Activated CD8-positive, alpha-beta memory T cell treated with anti-CD3 and anti-CD28 coated beads for 36 hours (primary cell): ENCODE measurements around the gene NUBP1. TPM values are rescaled to one million over a fixed set of nuclear protein-coding genes. Genes with fewer than 3 reads are reported as not detected.
"Not testable (repeated sequence)": the region's sequence is repeated elsewhere in the genome, so short reads cannot be mapped to it uniquely, and the experiment has no call there.

ENCODE experiments used
- CTCF ChIA-PET: fragments of 350-600 bp; sonication (Branson Sonifier 250); formaldehyde crosslinking; loops from one replicate; lab custom pipeline; 2021; ENCODE audit warnings: antibody characterized with exemption; lab: Charles Lee
- POLR2A ChIA-PET: fragments of 350-600 bp; sonication (Branson Sonifier 250); formaldehyde crosslinking; loops from one replicate; lab custom pipeline; 2021; ENCODE audit warnings: antibody characterized with exemption; lab: Charles Lee
- total RNA-seq, 2 experiments: library from RNA; stranded (reverse); gene quantifications; one replicate each; pipeline ENCODE4 v1.2.3, GENCODE V29; 2021

NUBP1 gene
- 10 to 100 TPM; 32.5 to 37.0 TPM for total RNA-seq

- CTCF ChIA-PET, result interaction anchor here (1.1 to 2.3 kb wide), 2 partner anchors 174 to 228 kb away, joined by 6 to 11 read pairs; no protein-coding TSS in a partner anchor
- POLR2A ChIA-PET, result interaction anchor here (1.1 to 1.5 kb wide), 4 partner anchors 128 to 175 kb away, joined by 4 to 6 read pairs (median 4); no protein-coding TSS in a partner anchor
These were observed at the start of gene NUBP1 for GRCh38 chr16:10743610-10744369. Gene NUBP1, plus strand, starts transcription at chr16:10743842. Its CDS starts 22 bp downstream, at chr16:10743864.

- ChIA-PET CTCF (no interaction called here), POLR2A (no interaction called here)
These were observed 49.8 kb upstream of the NUBP1 start for GRCh38 chr16:10693889-10694288.

- ChIA-PET POLR2A (no interaction called here), CTCF (no interaction called here)
These were observed 49.3 kb upstream of the NUBP1 start for GRCh38 chr16:10694306-10694705.

- CTCF ChIA-PET, result no interaction called here
- POLR2A ChIA-PET, result no interaction called here
These were observed 48.8 kb upstream of the NUBP1 start, which contains the start of gene TEKT5 for GRCh38 chr16:10694830-10695229. Gene TEKT5, minus strand, starts transcription at chr16:10694930. Its CDS starts 57 bp downstream, at chr16:10694873.

- POLR2A ChIA-PET, result no interaction called here
- CTCF ChIA-PET, result no interaction called here
These were observed 43.9 kb upstream of the NUBP1 start for GRCh38 chr16:10699756-10700155.

GRCh38 chr16:10708969-10709368 is 34.7 kb upstream of the NUBP1 start:
- ChIA-PET POLR2A (no interaction called here), CTCF (no interaction called here)

- POLR2A ChIA-PET, result no interaction called here
- CTCF ChIA-PET, result interaction anchor here (0.7 kb wide), 1 partner anchor 9 kb away, joined by 3 read pairs; no protein-coding TSS in a partner anchor
These were observed 15.4 kb upstream of the NUBP1 start for GRCh38 chr16:10728003-10728887.

GRCh38 chr16:10729104-10730048 is 14.3 kb upstream of the NUBP1 start:
- CTCF ChIA-PET, result interaction anchor here (0.7 to 1.2 kb wide), 2 partner anchors 8 to 215 kb away, joined by 3 read pairs; no protein-coding TSS in a partner anchor

GRCh38 chr16:10731790-10732189 is 11.9 kb upstream of the NUBP1 start:
- CTCF ChIA-PET, result interaction anchor here (0.8 to 1.2 kb wide), 2 partner anchors 217 to 222 kb away, joined by 3 read pairs; no protein-coding TSS in a partner anchor
- POLR2A ChIA-PET, result no interaction called here

More at GRCh38 chr16:10729104-10730048, 14.3 kb upstream of the NUBP1 start:
- POLR2A ChIA-PET, result no interaction called here

- ChIA-PET POLR2A (interaction anchor here (1.0 kb wide), 1 partner anchor 145 kb away, joined by 3 read pairs; no protein-coding TSS in a partner anchor), CTCF (interaction anchor here (0.6 to 3.6 kb wide), 10 partner anchors 8 to 1479 kb away, joined by 3 to 31 read pairs (median 7); no protein-coding TSS in a partner anchor)
These were observed 6.5 kb upstream of the NUBP1 start for GRCh38 chr16:10737068-10737625.

GRCh38 chr16:10738231-10739077 is 5.2 kb upstream of the NUBP1 start:
- CTCF ChIA-PET, result interaction anchor here (0.6 to 3.6 kb wide), 7 partner anchors 174 to 1870 kb away, joined by 3 to 31 read pairs (median 6); no protein-coding TSS in a partner anchor
- POLR2A ChIA-PET, result interaction anchor here (1.0 kb wide), 1 partner anchor 143 kb away, joined by 3 read pairs; no protein-coding TSS in a partner anchor

GRCh38 chr16:10740000-10740844 is 3.4 kb upstream of the NUBP1 start:
- CTCF ChIA-PET, result interaction anchor here (1.2 kb wide), 1 partner anchor 179 kb away, joined by 3 read pairs; no protein-coding TSS in a partner anchor
- POLR2A ChIA-PET, result interaction anchor here (0.9 kb wide), 1 partner anchor 137 kb away, joined by 5 read pairs; the partner anchor contains the start of gene CIITA

GRCh38 chr16:10740845-10741208 is 2.8 kb upstream of the NUBP1 start:
- ChIA-PET POLR2A (no interaction called here), CTCF (interaction anchor here (1.2 kb wide), 1 partner anchor 178 kb away, joined by 3 read pairs; no protein-coding TSS in a partner anchor)

GRCh38 chr16:10741249-10741648 is 2.4 kb upstream of the NUBP1 start:
- CTCF ChIA-PET, result interaction anchor here (1.2 kb wide), 1 partner anchor 178 kb away, joined by 3 read pairs; no protein-coding TSS in a partner anchor
- POLR2A ChIA-PET, result not testable (repeated sequence)

GRCh38 chr16:10741844-10742243 is 1.8 kb upstream of the NUBP1 start:
- CTCF ChIA-PET, result no interaction called here
- POLR2A ChIA-PET, result no interaction called here

- ChIA-PET POLR2A (interaction anchor here (1.2 to 1.5 kb wide), 2 partner anchors 129 to 135 kb away, joined by 4 to 6 read pairs; no protein-coding TSS in a partner anchor), CTCF (no interaction called here)
These were observed 424 bp upstream of the NUBP1 start for GRCh38 chr16:10743227-10743609.
